T-helper 17 cell (primary cell): ENCODE data around the gene DMRTC1. TPM values are rescaled to one million over a fixed set of nuclear protein-coding genes. Genes with fewer than 3 reads are reported as not detected.
"Not testable (repeated sequence)": the region's sequence is repeated elsewhere in the genome, so short reads cannot be mapped to it uniquely, and the experiment has no call there.

Source experiments
- ATAC-seq: fragments of 150-1000 bp; cut with Tn5 transposase; 2 replicates; pipeline ENCODE4 v1.10.0; 2021; ENCODE audit warnings: mild to moderate bottlenecking, moderate library complexity
- DNase-seq, 3 donors: peaks; one replicate each; pipeline versions ENCODE4 v3.0.0 to v3.0.0-alpha.2; 2020 to 2021
- H3K9me3 ChIP-seq: one replicate; pipeline ENCODE4 v1.7.0; 2013; ENCODE audit warnings: low read length, mild to moderate bottlenecking; ENCODE audit not compliant: control insufficient read depth, poor library complexity, severe bottlenecking
- H3K27ac Mint-ChIP-seq: one replicate; pipeline ENCODE4 v1.8.0; 2022; ENCODE audit warnings: mild to moderate bottlenecking, moderate library complexity, mixed read lengths
- H3K27me3 Mint-ChIP-seq: one replicate; pipeline ENCODE4 v1.8.0; 2022; ENCODE audit warnings: mixed read lengths
- H3K36me3 Mint-ChIP-seq: one replicate; pipeline ENCODE4 v1.8.0; 2022; ENCODE audit warnings: low read depth, mixed read lengths
- H3K4me1 Mint-ChIP-seq: one replicate; pipeline ENCODE4 v1.8.0; 2022; ENCODE audit warnings: mild to moderate bottlenecking, mixed read lengths
- H3K4me3 Mint-ChIP-seq: one replicate; pipeline ENCODE4 v1.8.0; 2022; ENCODE audit warnings: mild to moderate bottlenecking, moderate library complexity, mixed read lengths
- total RNA-seq, 4 donors: library from RNA in 2 of 4; stranded (reverse) in 2 of 4; gene quantifications; one replicate each; pipeline ENCODE4 v1.2.3 and lab custom pipeline; 2022 to 2026

DMRTC1 gene
- total RNA-seq, 2 donors from 2014 or later, result 1.8 TPM; not detected in 1

DNA sequence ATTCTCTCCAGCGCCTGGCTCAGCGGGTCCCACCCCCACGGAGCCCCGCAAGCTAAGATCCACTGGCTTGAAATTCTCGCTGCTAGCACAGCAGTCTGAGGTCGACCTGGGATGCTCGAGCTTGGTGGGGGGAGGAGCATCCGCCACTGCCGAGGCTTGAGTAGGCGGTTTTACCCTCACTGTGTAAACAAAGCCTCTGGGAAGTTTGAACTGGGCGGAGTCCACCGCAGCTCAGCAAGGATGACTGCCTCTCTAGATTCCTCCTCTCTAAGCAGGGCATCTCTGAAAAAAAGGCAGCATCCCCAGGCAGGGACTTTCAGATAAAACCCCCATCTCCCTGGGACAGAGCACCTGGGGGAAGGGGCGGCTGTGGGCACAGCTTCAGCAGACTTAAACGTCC, 53.9 kb downstream of the DMRTC1 start:
- not testable (repeated sequence) for H3K9me3 ChIP-seq, ATAC-seq, H3K4me3 Mint-ChIP-seq, H3K27ac Mint-ChIP-seq, H3K4me1 Mint-ChIP-seq, DNase-seq, H3K27me3 Mint-ChIP-seq, H3K36me3 Mint-ChIP-seq

DNA sequence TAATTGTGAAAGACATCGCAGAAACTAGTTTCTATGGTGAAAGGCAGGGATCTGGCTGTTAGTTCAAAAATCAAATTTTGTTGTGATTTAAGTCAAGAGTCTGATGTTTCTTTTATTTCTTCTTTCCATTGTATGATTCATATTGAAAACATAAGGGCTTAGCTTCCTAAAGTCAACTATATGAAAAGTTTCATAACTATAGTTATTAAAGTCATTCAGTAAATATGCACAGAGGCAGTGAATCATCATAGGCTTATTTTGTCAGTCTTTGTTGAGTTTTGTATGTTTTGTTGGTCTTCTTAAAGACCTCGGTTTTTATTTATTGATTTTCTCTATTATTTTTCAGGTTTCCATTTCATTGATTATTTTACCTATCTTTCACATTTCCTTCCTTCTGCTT, 60.7 kb downstream of the DMRTC1 start:
- H3K9me3 ChIP-seq, DNase-seq, H3K27me3 Mint-ChIP-seq, H3K36me3 Mint-ChIP-seq, H3K4me1 Mint-ChIP-seq, H3K4me3 Mint-ChIP-seq, ATAC-seq, H3K27ac Mint-ChIP-seq: not testable (repeated sequence)

DNA sequence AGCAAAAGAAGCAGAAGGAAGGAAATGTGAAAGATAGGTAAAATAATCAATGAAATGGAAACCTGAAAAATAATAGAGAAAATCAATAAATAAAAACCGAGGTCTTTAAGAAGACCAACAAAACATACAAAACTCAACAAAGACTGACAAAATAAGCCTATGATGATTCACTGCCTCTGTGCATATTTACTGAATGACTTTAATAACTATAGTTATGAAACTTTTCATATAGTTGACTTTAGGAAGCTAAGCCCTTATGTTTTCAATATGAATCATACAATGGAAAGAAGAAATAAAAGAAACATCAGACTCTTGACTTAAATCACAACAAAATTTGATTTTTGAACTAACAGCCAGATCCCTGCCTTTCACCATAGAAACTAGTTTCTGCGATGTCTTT, 106.1 kb downstream of the DMRTC1 start:
- H3K4me1 Mint-ChIP-seq, ATAC-seq, H3K36me3 Mint-ChIP-seq: not testable (repeated sequence)

DNA sequence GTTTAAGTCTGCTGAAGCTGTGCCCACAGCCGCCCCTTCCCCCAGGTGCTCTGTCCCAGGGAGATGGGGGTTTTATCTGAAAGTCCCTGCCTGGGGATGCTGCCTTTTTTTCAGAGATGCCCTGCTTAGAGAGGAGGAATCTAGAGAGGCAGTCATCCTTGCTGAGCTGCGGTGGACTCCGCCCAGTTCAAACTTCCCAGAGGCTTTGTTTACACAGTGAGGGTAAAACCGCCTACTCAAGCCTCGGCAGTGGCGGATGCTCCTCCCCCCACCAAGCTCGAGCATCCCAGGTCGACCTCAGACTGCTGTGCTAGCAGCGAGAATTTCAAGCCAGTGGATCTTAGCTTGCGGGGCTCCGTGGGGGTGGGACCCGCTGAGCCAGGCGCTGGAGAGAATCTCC, 112.9 kb downstream of the DMRTC1 start:
- H3K27me3 Mint-ChIP-seq, H3K9me3 ChIP-seq, H3K36me3 Mint-ChIP-seq, H3K4me3 Mint-ChIP-seq, ATAC-seq, H3K27ac Mint-ChIP-seq, DNase-seq, H3K4me1 Mint-ChIP-seq: not testable (repeated sequence)

More for the DNA sequence above, 106.1 kb downstream of the DMRTC1 start:
- H3K9me3 ChIP-seq, H3K27ac Mint-ChIP-seq, H3K4me3 Mint-ChIP-seq, DNase-seq, H3K27me3 Mint-ChIP-seq: not testable (repeated sequence)

Other genes starting within 250 kb of the DMRTC1 start
- under 1 TPM; 0.29 to 0.32 TPM for gene PHKA1, start 229.5 kb downstream of the DMRTC1 start, total RNA-seq
- under 1 TPM; 0.65 to 0.86 TPM for gene DMRTC1B, start 166.9 kb downstream of the DMRTC1 start, total RNA-seq
- not detected for gene FAM236B, start 161.2 kb downstream of the DMRTC1 start, total RNA-seq
- gene FAM236D, start 135.6 kb downstream of the DMRTC1 start, total RNA-seq, result not detected
- gene FAM236C, start 31.2 kb downstream of the DMRTC1 start, total RNA-seq, result not detected
- gene FAM236A, start 5.6 kb downstream of the DMRTC1 start, total RNA-seq, result not detected
- not detected for gene PABPC1L2B, start 59.1 kb upstream of the DMRTC1 start, total RNA-seq
- gene PABPC1L2A, start 135.7 kb upstream of the DMRTC1 start, total RNA-seq, result not detected